Gastrocnemius medialis (tissue), 4 donors: ENCODE results near the gene TFPI. TPM values are rescaled to one million over a fixed set of nuclear protein-coding genes. Genes with fewer than 3 reads are reported as not detected.

Source experiments
- ATAC-seq, 2 donors: fragments of 150-250 bp; one replicate each; pipeline ENCODE4 v1.9.1; 2016
- DNase-seq, 2 donors: peaks; one replicate each; pipeline ENCODE4 v3.0.0-alpha.2; 2019
- H3K27ac ChIP-seq, 4 donors: fragments of 200-600 bp; sonication (generic); 1 replicate in 1 of 4; 2 replicates in 3 of 4; pipeline ENCODE4 v1.5.1; 2016 to 2018; ENCODE audit warnings: mild to moderate bottlenecking in 2 of 4, moderate library complexity in 1 of 4
- H3K27me3 ChIP-seq, 3 donors: fragments of 200-600 bp; sonication (generic) in 2 of 3; 1 replicate in 1 of 3; 2 replicates in 2 of 3; pipeline versions ENCODE4 v1.5.1 to v1.6.0; 2016 to 2019; ENCODE audit warnings: mild to moderate bottlenecking in 1 of 3, moderate library complexity in 1 of 3
- H3K36me3 ChIP-seq, 2 donors: fragments of 200-600 bp; sonication (generic) in 1 of 2; one replicate each; pipeline ENCODE4 v1.5.1; 2017 to 2018
- H3K4me1 ChIP-seq, 2 donors: fragments of 200-600 bp; sonication (generic) in 1 of 2; one replicate each; pipeline ENCODE4 v1.5.1; 2016 to 2017; ENCODE audit warnings: mild to moderate bottlenecking in 2 of 2
- H3K4me3 ChIP-seq, 4 donors: fragments of 200-600 bp; sonication (generic) in 3 of 4; 1 replicate in 1 of 4; 2 replicates in 3 of 4; pipeline ENCODE4 v1.5.1; 2016 to 2019; ENCODE audit warnings: mild to moderate bottlenecking in 2 of 4
- H3K9me3 ChIP-seq, 3 donors: fragments of 200-600 bp; sonication (generic) in 2 of 3; 1 replicate in 1 of 3; 2 replicates in 2 of 3; pipeline ENCODE4 v1.5.1; 2016 to 2019
- CTCF ChIP-seq, 5 experiments: fragments of 450-650 bp in 3 of 5; fragments of 200-600 bp in 2 of 5; sonication (generic) in 2 of 5; IDR thresholded peaks in 4 of 5; conservative IDR thresholded peaks in 1 of 5; 1 replicate in 4 of 5; 2 replicates in 1 of 5; pipeline ENCODE4 v1.5.1; 2016 to 2019; ENCODE audit warnings: antibody characterized with exemption in 5 of 5, mild to moderate bottlenecking in 3 of 5, moderate library complexity in 3 of 5
- POLR2A ChIP-seq, 2 donors: fragments of 450-650 bp; IDR thresholded peaks; one replicate each; pipeline ENCODE4 v1.6.1; 2017; ENCODE audit warnings: antibody characterized with exemption in 2 of 2, mild to moderate bottlenecking in 2 of 2, moderate library complexity in 2 of 2
- in situ Hi-C, 4 donors: fragments of 200-750 bp; cut with MboI; loops; one replicate each; pipeline versions ENCODE4 v1.15.0 to v1.8.0; 2017; ENCODE audit warnings: low sequenced_read_pairs in 4 of 4
- intact Hi-C: fragments of 100-400 bp; cut with DNase I; formaldehyde crosslinking; loops from one replicate; pipeline ENCODE4 v1.15.1; 2023; ENCODE audit warnings: low total_unique reads
- total RNA-seq, 4 donors: library from RNA; depleted of rRNA; stranded (reverse); fragments of >200 nt; gene quantifications; one replicate each; pipeline versions ENCODE4 v1.1.0 to v1.2.3, GENCODE V29; 2016

TFPI gene
- total RNA-seq, 4 donors from 2014 or later: 30.7 to 91.5 (median 54.7) TPM

GRCh38 chr2:187470698-187471097 is 83.5 kb downstream of the TFPI start:
- Histone ChIP-seq H3K36me3 (peaks cover 0 to 13% of the 10 kb centered on the region in 2 donors), H3K4me3 (no peak overlapping the region), H3K4me1 (no peaks in the 10 kb centered on the region), H3K27ac (no peak overlapping the region), H3K27me3 (no peaks in the 10 kb centered on the region), H3K9me3 (no peaks in the 10 kb centered on the region)
- intact Hi-C loops (no loop called here), in situ Hi-C loops (no loop called here)
- no peak for TF ChIP-seq POLR2A (IDR thresholded peaks at IDR 0.05)
- TF ChIP-seq CTCF (IDR thresholded peaks at IDR 0.05 in 4 of 5, conservative IDR thresholded peaks at IDR 0.05 in 1 of 5): no peak
- no peak for ATAC-seq
- DNase-seq: no peak

GRCh38 chr2:187469538-187469937 is 84.7 kb downstream of the TFPI start:
- Histone ChIP-seq H3K27ac (no peak overlapping the region), H3K36me3 (peaks cover 0 to 14% of the 10 kb centered on the region in 2 donors), H3K27me3 (no peaks in the 10 kb centered on the region), H3K4me1 (no peaks in the 10 kb centered on the region), H3K9me3 (no peaks in the 10 kb centered on the region), H3K4me3 (no peak overlapping the region)
- no peak for ATAC-seq
- TF ChIP-seq CTCF (IDR thresholded peaks at IDR 0.05 in 4 of 5, conservative IDR thresholded peaks at IDR 0.05 in 1 of 5): no peak
- intact Hi-C loops (no loop called here), in situ Hi-C loops (no loop called here)
- no peak for DNase-seq

- no peak for TF ChIP-seq POLR2A (IDR thresholded peaks at IDR 0.05)
- TF ChIP-seq CTCF (IDR thresholded peaks at IDR 0.05 in 4 of 5, conservative IDR thresholded peaks at IDR 0.05 in 1 of 5): no peak
Observed at GRCh38 chr2:187468262-187468661, 86.0 kb downstream of the TFPI start.

GRCh38 chr2:187466129-187466792 is 88.0 kb downstream of the TFPI start:
- Histone ChIP-seq H3K4me1 (no peaks in the 10 kb centered on the region), H3K27ac (no peak overlapping the region), H3K9me3 (no peaks in the 10 kb centered on the region), H3K27me3 (no peaks in the 10 kb centered on the region), H3K36me3 (peaks cover 0 to 10% of the 10 kb centered on the region in 2 donors), H3K4me3 (no peak overlapping the region)
- TF ChIP-seq CTCF (IDR thresholded peaks at IDR 0.05 in 4 of 5, conservative IDR thresholded peaks at IDR 0.05 in 1 of 5) (no peak), POLR2A (IDR thresholded peaks at IDR 0.05) (no peak)
- in situ Hi-C loops: no loop called here
- DNase-seq (no peak), ATAC-seq (no peak)
- intact Hi-C loops: no loop called here

More at GRCh38 chr2:187468262-187468661, 86.0 kb downstream of the TFPI start:
- H3K27ac ChIP-seq: no peak overlapping the region
- intact Hi-C loops: no loop called here
- ATAC-seq: no peak
- DNase-seq: no peak
- H3K4me1 ChIP-seq: no peaks in the 10 kb centered on the region
- peaks cover 0 to 14% of the 10 kb centered on the region in 2 donors for H3K36me3 ChIP-seq
- no peaks in the 10 kb centered on the region for H3K27me3 ChIP-seq
- no peaks in the 10 kb centered on the region for H3K9me3 ChIP-seq
- no peak overlapping the region for H3K4me3 ChIP-seq
- in situ Hi-C loops: no loop called here

GRCh38 chr2:187462839-187463238 is 91.4 kb downstream of the TFPI start:
- Histone ChIP-seq H3K27ac (no peak overlapping the region), H3K9me3 (no peaks in the 10 kb centered on the region), H3K36me3 (peaks cover 0 to 10% of the 10 kb centered on the region in 2 donors), H3K4me1 (no peaks in the 10 kb centered on the region), H3K27me3 (no peaks in the 10 kb centered on the region), H3K4me3 (no peak overlapping the region)
- DNase-seq (no peak), ATAC-seq (no peak)
- TF ChIP-seq POLR2A (IDR thresholded peaks at IDR 0.05) (no peak), CTCF (IDR thresholded peaks at IDR 0.05 in 4 of 5, conservative IDR thresholded peaks at IDR 0.05 in 1 of 5) (no peak)
- in situ Hi-C loops (no loop called here), intact Hi-C loops (no loop called here)
